Vagina (tissue), 2 donors: ENCODE data around the gene ME2. TPM values are rescaled to one million over a fixed set of nuclear protein-coding genes. Genes with fewer than 3 reads are reported as not detected.

Source experiments
- DNase-seq, 2 donors: peaks; one replicate each; pipeline ENCODE4 v3.0.0-alpha.2; 2017; ENCODE audit errors: extremely low spot score in 2 of 2
- H3K27ac ChIP-seq: fragments of 200-600 bp; sonication (generic); one replicate; pipeline ENCODE4 v1.5.1; 2019
- H3K27me3 ChIP-seq: fragments of 200-600 bp; sonication (generic); one replicate; pipeline ENCODE4 v1.5.1; 2019
- H3K36me3 ChIP-seq, 2 donors: fragments of 200-600 bp; sonication (generic); one replicate each; pipeline ENCODE4 v1.5.1; 2017 to 2019
- H3K4me1 ChIP-seq: fragments of 200-600 bp; sonication (generic); one replicate; pipeline ENCODE4 v1.5.1; 2019
- H3K4me3 ChIP-seq, 2 donors: fragments of 200-600 bp; sonication (generic); 1 replicate in 1 of 2; 2 replicates in 1 of 2; pipeline ENCODE4 v1.5.1; 2016 to 2019
- H3K9me3 ChIP-seq: fragments of 200-600 bp; sonication (generic); one replicate; pipeline ENCODE4 v1.5.1; 2019
- POLR2A ChIP-seq, 2 donors: fragments of 450-650 bp; IDR thresholded peaks; one replicate each; pipeline ENCODE4 v1.6.1; 2017; ENCODE audit warnings: antibody characterized with exemption in 2 of 2, mild to moderate bottlenecking in 2 of 2, moderate library complexity in 2 of 2
- POLR2AphosphoS5 ChIP-seq, 2 donors: sonication (generic); formaldehyde crosslinking; IDR thresholded peaks; one replicate each; pipeline ENCODE4 v1.9.0; 2017; ENCODE audit warnings: antibody characterized with exemption in 2 of 2, mild to moderate bottlenecking in 2 of 2, low read depth in 1 of 2; ENCODE audit not compliant: insufficient read depth in 1 of 2
- intact Hi-C: fragments of 100-400 bp; cut with DNase I; formaldehyde crosslinking; loops from one replicate; pipeline ENCODE4 v1.15.1; 2023
- total RNA-seq: library from RNA; depleted of rRNA; stranded (reverse); fragments of >200 nt; gene quantifications from one replicate; pipeline ENCODE4 v1.2.3, GENCODE V29; 2016
- TF ChIP-seq, protein P1 (sequence below), 3 experiments: fragments of 450-650 bp in 2 of 3; fragments of 200-600 bp in 1 of 3; sonication (generic) in 1 of 3; IDR thresholded peaks; one replicate each; pipeline ENCODE4 v1.5.1; 2017 to 2019; ENCODE audit warnings: antibody characterized with exemption in 3 of 3, mild to moderate bottlenecking in 2 of 3, moderate library complexity in 2 of 3

Gene ME2
- total RNA-seq, 1 donor from 2014 or later, result 32.2 TPM

- Histone ChIP-seq H3K36me3 (peaks cover 0 to 15% of the 10 kb centered on the region in 2 donors), H3K9me3 (no peaks in the 10 kb centered on the region), H3K27me3 (no peaks in the 10 kb centered on the region), H3K4me1 (no peaks in the 10 kb centered on the region), H3K4me3 (no peak overlapping the region), H3K27ac (no peak overlapping the region)
- DNase-seq, result no peak
- TF ChIP-seq POLR2A (IDR thresholded peaks at IDR 0.05) (no peak), POLR2AphosphoS5 (IDR thresholded peaks at IDR 0.05; ENCODE audit: insufficient read depth in 1 of 2, low read depth in 1 of 2) (no peak)
- TF ChIP-seq, protein P1, sequence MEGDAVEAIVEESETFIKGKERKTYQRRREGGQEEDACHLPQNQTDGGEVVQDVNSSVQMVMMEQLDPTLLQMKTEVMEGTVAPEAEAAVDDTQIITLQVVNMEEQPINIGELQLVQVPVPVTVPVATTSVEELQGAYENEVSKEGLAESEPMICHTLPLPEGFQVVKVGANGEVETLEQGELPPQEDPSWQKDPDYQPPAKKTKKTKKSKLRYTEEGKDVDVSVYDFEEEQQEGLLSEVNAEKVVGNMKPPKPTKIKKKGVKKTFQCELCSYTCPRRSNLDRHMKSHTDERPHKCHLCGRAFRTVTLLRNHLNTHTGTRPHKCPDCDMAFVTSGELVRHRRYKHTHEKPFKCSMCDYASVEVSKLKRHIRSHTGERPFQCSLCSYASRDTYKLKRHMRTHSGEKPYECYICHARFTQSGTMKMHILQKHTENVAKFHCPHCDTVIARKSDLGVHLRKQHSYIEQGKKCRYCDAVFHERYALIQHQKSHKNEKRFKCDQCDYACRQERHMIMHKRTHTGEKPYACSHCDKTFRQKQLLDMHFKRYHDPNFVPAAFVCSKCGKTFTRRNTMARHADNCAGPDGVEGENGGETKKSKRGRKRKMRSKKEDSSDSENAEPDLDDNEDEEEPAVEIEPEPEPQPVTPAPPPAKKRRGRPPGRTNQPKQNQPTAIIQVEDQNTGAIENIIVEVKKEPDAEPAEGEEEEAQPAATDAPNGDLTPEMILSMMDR (IDR thresholded peaks at IDR 0.05), result no peak
- intact Hi-C loops, result no loop called here
Measured at GRCh38 chr18:50896093-50896492, 17.2 kb downstream of the ME2 start.

DNA sequence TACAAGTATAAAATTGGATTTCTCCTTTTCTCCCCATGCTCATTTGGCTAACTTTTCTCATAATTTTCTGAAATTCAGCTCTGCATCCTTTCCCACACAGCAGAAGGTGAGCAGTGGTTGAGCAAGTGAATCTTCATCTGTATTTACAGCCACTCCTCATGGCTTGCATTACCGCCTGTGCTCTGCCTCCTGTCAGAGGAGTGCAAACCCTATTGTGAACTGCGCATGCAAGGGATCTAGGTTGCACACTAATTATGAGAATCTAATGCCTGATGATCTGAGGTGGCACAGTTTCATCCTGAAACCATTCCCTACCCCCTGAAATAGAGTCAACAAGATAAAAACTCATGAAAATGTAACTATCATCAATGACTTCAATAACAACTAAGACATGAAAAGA is 20.0 kb downstream of the ME2 start:
- no peaks in the 10 kb centered on the region for H3K9me3 ChIP-seq
- no peak overlapping the region for H3K27ac ChIP-seq
- no peaks in the 10 kb centered on the region for H3K27me3 ChIP-seq
- TF ChIP-seq POLR2AphosphoS5 (IDR thresholded peaks at IDR 0.05; ENCODE audit: insufficient read depth in 1 of 2, low read depth in 1 of 2) (no peak), POLR2A (IDR thresholded peaks at IDR 0.05) (no peak)
- TF ChIP-seq, protein P1 (IDR thresholded peaks at IDR 0.05), result no peak
- no peak for DNase-seq
- intact Hi-C loops, result no loop called here
- peaks cover 0 to 15% of the 10 kb centered on the region in 2 donors for H3K36me3 ChIP-seq
- no peak overlapping the region for H3K4me3 ChIP-seq
- H3K4me1 ChIP-seq, result no peaks in the 10 kb centered on the region

DNA sequence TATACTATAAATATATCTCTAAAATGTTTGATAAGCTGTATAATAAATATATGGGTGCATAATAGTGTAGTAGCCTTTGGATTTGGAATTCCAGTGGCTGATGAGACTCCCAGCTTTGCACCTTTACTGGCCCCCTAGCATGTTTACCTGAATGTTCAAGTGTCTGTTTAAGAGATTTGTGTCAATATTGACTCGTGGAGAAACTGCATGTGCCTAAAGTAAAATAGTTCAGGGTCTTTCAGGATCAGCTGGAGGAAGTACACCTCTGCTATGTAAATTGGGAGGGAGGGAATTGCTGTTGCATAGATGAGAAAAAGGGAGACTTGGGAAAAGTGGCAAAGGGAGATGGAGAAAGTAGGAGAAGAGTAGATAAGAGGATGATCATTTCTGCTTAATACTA is 23.9 kb downstream of the ME2 start:
- Histone ChIP-seq H3K4me1 (no peaks in the 10 kb centered on the region), H3K27ac (no peak overlapping the region), H3K27me3 (no peaks in the 10 kb centered on the region), H3K36me3 (peaks cover 0 to 17% of the 10 kb centered on the region in 2 donors), H3K4me3 (no peak overlapping the region), H3K9me3 (no peaks in the 10 kb centered on the region)
- TF ChIP-seq POLR2AphosphoS5 (IDR thresholded peaks at IDR 0.05; ENCODE audit: insufficient read depth in 1 of 2, low read depth in 1 of 2), result no peak
- TF ChIP-seq POLR2A (IDR thresholded peaks at IDR 0.05), result no peak
- TF ChIP-seq, protein P1 (IDR thresholded peaks at IDR 0.05), result no peak
- DNase-seq, result no peak
- intact Hi-C loops, result no loop called here

GRCh38 chr18:50906843-50907242 is 27.9 kb downstream of the ME2 start:
- H3K4me1 ChIP-seq, result no peaks in the 10 kb centered on the region
- H3K36me3 ChIP-seq, result peaks cover 0 to 18% of the 10 kb centered on the region in 2 donors

GRCh38 chr18:50909261-50909660 is 30.3 kb downstream of the ME2 start:
- no peak overlapping the region for H3K27ac ChIP-seq
- H3K36me3 ChIP-seq, result peaks cover 0 to 23% of the 10 kb centered on the region in 2 donors
- H3K9me3 ChIP-seq, result no peaks in the 10 kb centered on the region
- TF ChIP-seq POLR2A (IDR thresholded peaks at IDR 0.05), result no peak
- TF ChIP-seq POLR2AphosphoS5 (IDR thresholded peaks at IDR 0.05; ENCODE audit: insufficient read depth in 1 of 2, low read depth in 1 of 2), result no peak
- TF ChIP-seq, protein P1 (IDR thresholded peaks at IDR 0.05), result no peak
- intact Hi-C loops, result no loop called here
- no peak overlapping the region for H3K4me3 ChIP-seq
- H3K27me3 ChIP-seq, result no peaks in the 10 kb centered on the region
- DNase-seq, result no peak
- no peaks in the 10 kb centered on the region for H3K4me1 ChIP-seq

More at GRCh38 chr18:50906843-50907242, 27.9 kb downstream of the ME2 start:
- H3K9me3 ChIP-seq, result no peaks in the 10 kb centered on the region
- TF ChIP-seq, protein P1 (IDR thresholded peaks at IDR 0.05), result no peak
- TF ChIP-seq POLR2AphosphoS5 (IDR thresholded peaks at IDR 0.05; ENCODE audit: insufficient read depth in 1 of 2, low read depth in 1 of 2) (no peak), POLR2A (IDR thresholded peaks at IDR 0.05) (no peak)
- no peaks in the 10 kb centered on the region for H3K27me3 ChIP-seq
- no peak overlapping the region for H3K4me3 ChIP-seq
- DNase-seq, result no peak
- H3K27ac ChIP-seq, result no peak overlapping the region
- intact Hi-C loops, result no loop called here
